Stimulated activated CD8-positive, alpha-beta memory T cell treated with anti-CD3 and anti-CD28 coated beads, Interleukin-2, amount 100 ng/mL, for 1 hour (primary cell): ENCODE measurements around the gene SLC25A28.

Source experiments
- DNase-seq, 2 donors: peaks; one replicate each; pipeline ENCODE4 v3.0.0-alpha.2; 2020; ENCODE audit warnings: low read depth in 2 of 2

SLC25A28 gene

GRCh38 chr10:99590799-99591198 lies 29.4 kb downstream of the SLC25A28 start:
- no peak for DNase-seq

DNA sequence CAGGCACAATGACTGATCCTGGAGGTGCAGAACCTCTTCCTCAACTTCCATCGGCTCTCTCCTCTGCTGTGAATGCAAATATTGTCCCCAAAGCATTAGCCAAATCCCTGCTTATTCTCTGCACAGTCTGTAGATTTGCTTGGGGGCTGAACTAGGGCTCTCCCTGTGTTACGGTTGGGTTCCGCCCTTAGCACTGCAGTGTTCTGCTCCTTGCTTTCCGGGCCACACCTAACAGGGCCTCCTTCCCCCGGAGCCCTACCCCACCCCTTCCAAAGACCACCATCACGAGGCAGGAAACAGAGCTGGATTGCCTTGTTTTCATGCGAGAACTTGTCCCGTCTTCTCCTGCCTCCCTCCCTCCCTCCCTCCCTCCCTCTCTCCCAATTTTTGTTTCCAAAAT lies 36.6 kb downstream of the SLC25A28 start:
- DNase-seq, result no peak

DNA sequence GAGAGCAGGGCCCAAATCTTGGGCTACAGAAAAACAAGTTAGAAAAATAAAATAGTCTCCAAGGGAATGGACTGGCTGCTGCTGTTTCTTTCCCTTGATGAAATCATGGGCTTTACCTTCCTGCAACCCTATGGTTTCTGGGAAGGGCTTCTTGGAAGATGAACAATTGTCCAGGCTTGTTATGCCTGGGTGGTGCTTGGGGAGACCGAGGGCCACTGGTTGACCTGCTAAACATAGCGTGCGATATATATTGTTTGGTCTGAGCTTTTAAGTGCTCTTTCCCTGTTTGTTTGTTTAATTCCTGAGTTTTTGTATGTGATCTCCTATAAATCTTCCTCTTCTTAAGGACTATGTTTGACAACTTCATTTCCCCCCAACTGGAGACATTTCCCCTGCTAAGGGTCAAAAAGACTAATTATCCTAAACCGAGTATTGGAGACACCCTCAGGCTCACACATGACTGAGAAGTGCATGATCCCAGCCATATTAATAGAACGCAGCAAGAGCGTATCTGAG lies 37.9 kb downstream of the SLC25A28 start:
- no peak for DNase-seq

GRCh38 chr10:99579971-99580370 lies 40.3 kb downstream of the SLC25A28 start:
- no peak for DNase-seq

- DNase-seq, result no peak
Measured at GRCh38 chr10:99573790-99574189, 46.4 kb downstream of the SLC25A28 start.

DNA sequence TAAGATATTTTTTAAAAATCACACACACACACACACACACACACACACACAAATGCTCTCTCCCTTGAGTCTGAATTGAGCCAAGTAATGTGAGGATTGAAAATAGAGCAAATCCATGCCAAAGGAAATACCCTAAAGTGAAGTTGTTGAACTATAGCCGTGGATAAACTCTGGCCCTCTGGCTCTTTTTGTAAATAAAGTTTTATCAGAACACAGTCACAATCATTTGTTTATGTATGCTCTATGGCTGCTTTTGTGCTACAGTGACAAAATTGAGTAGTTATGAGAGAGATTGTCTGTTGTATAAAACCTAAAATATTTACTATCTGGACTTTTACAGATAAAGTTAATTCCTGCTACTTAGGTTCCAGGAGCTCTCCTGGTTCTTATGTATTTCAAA lies 48.4 kb downstream of the SLC25A28 start:
- no peak for DNase-seq

DNA sequence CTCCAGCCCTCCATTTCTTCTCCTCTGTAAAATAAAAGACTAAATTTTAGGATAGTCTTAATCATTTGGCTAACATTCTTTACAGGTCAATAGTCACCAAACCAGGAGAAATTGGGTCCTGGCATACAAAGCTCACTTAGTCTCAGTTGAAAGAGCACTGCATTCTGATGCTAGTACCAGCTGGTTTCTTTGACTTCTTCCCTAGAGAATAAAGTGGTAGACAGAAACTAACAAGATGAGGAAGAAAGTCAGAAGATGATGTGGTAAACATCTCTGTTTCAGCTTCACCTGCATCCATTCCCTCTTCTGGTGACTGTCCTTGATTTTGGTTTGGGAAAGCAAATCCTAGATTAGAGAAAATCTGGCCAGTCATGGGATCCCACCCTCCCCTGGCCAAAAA lies 50.3 kb downstream of the SLC25A28 start:
- DNase-seq, result no peak

GRCh38 chr10:99569253-99569939 lies 50.8 kb downstream of the SLC25A28 start:
- no peak for DNase-seq

DNA sequence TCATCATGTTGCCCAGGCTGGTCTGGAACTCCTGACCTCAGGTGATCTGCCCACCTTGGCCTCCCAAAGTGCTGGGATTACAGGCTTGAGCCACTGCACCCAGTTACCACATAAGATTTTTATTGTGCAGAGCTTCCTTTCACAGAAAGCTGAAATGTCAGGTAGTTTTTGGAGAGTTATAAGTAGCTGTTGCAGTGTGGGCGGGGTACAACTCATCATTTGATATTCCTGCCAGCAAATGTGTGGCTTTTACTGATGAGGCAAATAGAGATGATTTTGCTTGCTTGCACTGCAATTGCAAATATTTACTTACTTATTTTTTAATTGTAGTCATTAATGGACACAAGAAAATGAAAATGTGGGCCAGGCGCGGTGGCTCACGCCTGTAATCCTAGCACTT lies 55.1 kb downstream of the SLC25A28 start:
- DNase-seq, result no peak

- no peak for DNase-seq
Measured at GRCh38 chr10:99564361-99564760, 55.9 kb downstream of the SLC25A28 start.

DNA sequence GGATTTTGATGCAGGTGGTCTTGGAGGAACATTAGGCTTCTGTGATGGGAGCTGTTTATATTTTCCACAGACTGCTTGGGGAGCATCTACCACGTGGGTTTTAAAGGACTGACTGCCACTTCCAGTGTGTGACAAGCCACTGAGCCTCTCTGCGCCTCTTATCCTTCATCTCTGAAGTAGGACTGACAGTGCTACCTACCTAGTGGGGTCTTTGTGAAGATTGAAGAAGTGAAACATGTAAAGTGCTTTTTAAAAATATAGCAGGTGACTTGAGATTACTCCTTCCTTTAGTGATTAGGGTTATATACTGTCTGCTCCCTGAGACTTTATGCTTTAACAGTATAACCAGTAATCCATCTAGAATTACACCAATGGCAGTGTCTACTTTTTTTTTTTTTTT lies 57.6 kb downstream of the SLC25A28 start:
- DNase-seq, result no peak
